NCI-H1105 treated with DMSO at 0.1 percent for 48 hours (cell line): ENCODE measurements around the gene BDH2.
A peak's percentile ranks its signal among the peaks of the same experiment; 100 is the strongest.

ENCODE experiments used
- DNase-seq: peaks from one replicate; lab custom pipeline; 2025; lab: John Stamatoyannopoulos, UW

BDH2 gene

GRCh38 chr4:103099691-103100392, at the start of gene BDH2:
Gene BDH2 (minus strand): TSS chr4:103099834. CDS start chr4:103096254, 3,580 bp downstream.
- DNase-seq = peak; percentile 89

- no peak for DNase-seq
These were observed 45.3 kb upstream of the BDH2 start for GRCh38 chr4:103144926-103145325.

- DNase-seq = no peak
These were observed 37.8 kb upstream of the BDH2 start for GRCh38 chr4:103137446-103137827.

- no peak for DNase-seq
These were observed 37.2 kb upstream of the BDH2 start for GRCh38 chr4:103136671-103137445.

GRCh38 chr4:103129174-103129573, 29.5 kb upstream of the BDH2 start:
- DNase-seq = no peak

GRCh38 chr4:103126126-103126525, 26.5 kb upstream of the BDH2 start:
- DNase-seq = no peak

GRCh38 chr4:103123114-103123513, 23.5 kb upstream of the BDH2 start:
- DNase-seq = no peak

GRCh38 chr4:103118166-103118565, 18.5 kb upstream of the BDH2 start:
- DNase-seq = no peak

GRCh38 chr4:103111598-103111997, 12.0 kb upstream of the BDH2 start:
- DNase-seq = no peak

- DNase-seq = no peak
These were observed 8.9 kb upstream of the BDH2 start for GRCh38 chr4:103108542-103108941.

- DNase-seq = no peak
These were observed 6.1 kb upstream of the BDH2 start for GRCh38 chr4:103105558-103106356.

- DNase-seq = no peak
These were observed 5.3 kb upstream of the BDH2 start for GRCh38 chr4:103104886-103105285.

- DNase-seq = no peak
These were observed 1.1 kb upstream of the BDH2 start for GRCh38 chr4:103100691-103101090.

GRCh38 chr4:103098756-103099440, 736 bp downstream of the BDH2 start:
- no peak for DNase-seq

GRCh38 chr4:103098341-103098740, 1.3 kb downstream of the BDH2 start:
- no peak for DNase-seq

GRCh38 chr4:103097112-103097511, 2.5 kb downstream of the BDH2 start:
- DNase-seq = no peak

- DNase-seq = no peak
These were observed 4.6 kb downstream of the BDH2 start for GRCh38 chr4:103095080-103095479.

GRCh38 chr4:103092245-103092644, 7.4 kb downstream of the BDH2 start:
- no peak for DNase-seq

GRCh38 chr4:103091601-103092223, 7.9 kb downstream of the BDH2 start:
- DNase-seq = peak; percentile 48

GRCh38 chr4:103089481-103089880, 10.2 kb downstream of the BDH2 start:
- no peak for DNase-seq

- no peak for DNase-seq
These were observed 13.1 kb downstream of the BDH2 start for GRCh38 chr4:103086551-103086950.
